ENCODE measurements around the gene TMC5. TPM values are rescaled to one million over a fixed set of nuclear protein-coding genes. Genes with fewer than 3 reads are reported as not detected.

The TMC5 gene
- total RNA-seq, 2 donors from 2014 or later: 0.16 TPM; not detected in 1

DNA sequence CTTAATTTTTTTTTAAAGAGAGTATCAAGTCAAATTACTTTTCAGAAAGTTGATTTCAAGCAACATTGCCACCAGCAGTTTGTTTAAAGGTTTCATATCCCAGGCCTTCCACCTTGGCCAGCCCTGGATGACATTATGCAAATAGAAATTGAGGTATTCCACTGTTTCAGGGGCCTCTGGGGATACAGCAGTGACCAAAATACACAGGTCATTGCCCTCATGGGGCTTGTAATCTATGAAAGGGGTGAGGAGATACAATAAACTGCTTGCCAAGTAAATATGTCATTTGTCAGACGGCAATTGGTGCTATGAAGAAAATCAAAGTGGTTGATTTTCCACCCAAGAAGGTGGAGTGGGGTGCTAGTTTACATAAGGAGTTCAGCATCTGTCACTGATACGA lies 37.8 kb upstream of the TMC5 start:
- Histone ChIP-seq H3K9me3 (no peaks in the 10 kb centered on the region), H3K4me3 (no peak overlapping the region), H3K36me3 (no peaks in the 10 kb centered on the region), H3K27ac (no peak overlapping the region), H3K4me1 (no peaks in the 10 kb centered on the region), H3K27me3 (no peaks in the 10 kb centered on the region)
- TF ChIP-seq, protein P1, sequence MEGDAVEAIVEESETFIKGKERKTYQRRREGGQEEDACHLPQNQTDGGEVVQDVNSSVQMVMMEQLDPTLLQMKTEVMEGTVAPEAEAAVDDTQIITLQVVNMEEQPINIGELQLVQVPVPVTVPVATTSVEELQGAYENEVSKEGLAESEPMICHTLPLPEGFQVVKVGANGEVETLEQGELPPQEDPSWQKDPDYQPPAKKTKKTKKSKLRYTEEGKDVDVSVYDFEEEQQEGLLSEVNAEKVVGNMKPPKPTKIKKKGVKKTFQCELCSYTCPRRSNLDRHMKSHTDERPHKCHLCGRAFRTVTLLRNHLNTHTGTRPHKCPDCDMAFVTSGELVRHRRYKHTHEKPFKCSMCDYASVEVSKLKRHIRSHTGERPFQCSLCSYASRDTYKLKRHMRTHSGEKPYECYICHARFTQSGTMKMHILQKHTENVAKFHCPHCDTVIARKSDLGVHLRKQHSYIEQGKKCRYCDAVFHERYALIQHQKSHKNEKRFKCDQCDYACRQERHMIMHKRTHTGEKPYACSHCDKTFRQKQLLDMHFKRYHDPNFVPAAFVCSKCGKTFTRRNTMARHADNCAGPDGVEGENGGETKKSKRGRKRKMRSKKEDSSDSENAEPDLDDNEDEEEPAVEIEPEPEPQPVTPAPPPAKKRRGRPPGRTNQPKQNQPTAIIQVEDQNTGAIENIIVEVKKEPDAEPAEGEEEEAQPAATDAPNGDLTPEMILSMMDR (IDR thresholded peaks at IDR 0.05): no peak
- no peak for DNase-seq (ENCODE audit: low spot score)

DNA sequence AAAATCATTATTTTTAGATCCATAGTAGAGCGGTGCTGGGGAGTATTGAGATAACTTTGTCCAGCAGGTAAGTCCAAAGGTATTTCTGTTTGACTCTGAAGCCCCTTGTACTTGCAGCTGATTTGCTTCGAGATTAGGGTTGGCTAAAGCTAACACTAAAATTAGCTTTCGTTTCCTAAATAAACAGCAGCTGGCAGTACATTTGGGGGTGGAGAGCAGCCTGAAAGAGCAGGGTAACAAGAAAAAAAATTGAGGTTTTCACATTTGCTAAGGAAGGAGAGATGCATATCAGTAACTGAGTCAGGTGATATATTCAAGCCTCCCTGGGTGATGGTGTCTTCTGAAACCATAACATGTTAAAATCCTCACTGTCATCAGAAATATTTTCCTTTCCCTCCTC lies 37.4 kb upstream of the TMC5 start:
- TF ChIP-seq, protein P1 (IDR thresholded peaks at IDR 0.05): no peak
- no peaks in the 10 kb centered on the region for H3K27me3 ChIP-seq

DNA sequence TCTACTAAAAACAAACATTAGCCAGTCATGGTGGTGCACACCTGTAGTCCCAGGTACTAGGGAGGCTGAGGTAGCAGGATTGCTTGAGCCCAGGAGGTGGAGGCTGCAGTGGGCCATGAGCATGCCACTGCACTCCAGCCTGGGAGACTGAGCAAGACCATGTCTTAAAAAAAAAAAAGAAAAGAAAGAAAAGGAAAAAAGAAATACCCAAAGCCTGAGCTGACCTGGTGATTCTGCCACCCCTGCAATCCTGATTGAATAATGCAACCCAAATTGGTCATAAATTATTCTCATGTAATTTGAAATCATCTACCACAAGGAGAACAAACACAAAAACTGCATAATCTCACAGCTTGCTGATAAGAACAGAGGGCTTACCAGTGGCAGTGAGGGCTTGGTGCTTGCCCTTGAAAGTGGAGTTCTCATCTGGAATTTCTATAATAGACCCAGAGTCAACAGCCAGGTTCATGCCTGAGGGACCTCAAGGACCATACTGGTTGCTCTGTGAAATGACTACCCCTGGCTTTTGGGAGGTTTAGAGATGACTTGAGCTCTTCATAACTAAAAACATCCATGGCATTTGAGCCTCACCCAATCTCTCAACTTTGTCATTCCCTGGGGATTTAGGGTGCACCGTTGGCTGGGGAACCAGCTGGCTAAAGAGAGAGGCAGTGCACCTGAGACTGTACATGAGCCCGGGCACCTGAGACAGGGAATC lies 35.4 kb upstream of the TMC5 start:
- no peaks in the 10 kb centered on the region for H3K9me3 ChIP-seq
- H3K4me3 ChIP-seq: no peak overlapping the region
- no peaks in the 10 kb centered on the region for H3K27me3 ChIP-seq

More for the DNA sequence above, 37.4 kb upstream of the TMC5 start:
- Histone ChIP-seq H3K9me3 (no peaks in the 10 kb centered on the region), H3K4me3 (no peak overlapping the region), H3K36me3 (no peaks in the 10 kb centered on the region), H3K27ac (no peak overlapping the region), H3K4me1 (no peaks in the 10 kb centered on the region)
- DNase-seq (ENCODE audit: low spot score): no peak

DNA sequence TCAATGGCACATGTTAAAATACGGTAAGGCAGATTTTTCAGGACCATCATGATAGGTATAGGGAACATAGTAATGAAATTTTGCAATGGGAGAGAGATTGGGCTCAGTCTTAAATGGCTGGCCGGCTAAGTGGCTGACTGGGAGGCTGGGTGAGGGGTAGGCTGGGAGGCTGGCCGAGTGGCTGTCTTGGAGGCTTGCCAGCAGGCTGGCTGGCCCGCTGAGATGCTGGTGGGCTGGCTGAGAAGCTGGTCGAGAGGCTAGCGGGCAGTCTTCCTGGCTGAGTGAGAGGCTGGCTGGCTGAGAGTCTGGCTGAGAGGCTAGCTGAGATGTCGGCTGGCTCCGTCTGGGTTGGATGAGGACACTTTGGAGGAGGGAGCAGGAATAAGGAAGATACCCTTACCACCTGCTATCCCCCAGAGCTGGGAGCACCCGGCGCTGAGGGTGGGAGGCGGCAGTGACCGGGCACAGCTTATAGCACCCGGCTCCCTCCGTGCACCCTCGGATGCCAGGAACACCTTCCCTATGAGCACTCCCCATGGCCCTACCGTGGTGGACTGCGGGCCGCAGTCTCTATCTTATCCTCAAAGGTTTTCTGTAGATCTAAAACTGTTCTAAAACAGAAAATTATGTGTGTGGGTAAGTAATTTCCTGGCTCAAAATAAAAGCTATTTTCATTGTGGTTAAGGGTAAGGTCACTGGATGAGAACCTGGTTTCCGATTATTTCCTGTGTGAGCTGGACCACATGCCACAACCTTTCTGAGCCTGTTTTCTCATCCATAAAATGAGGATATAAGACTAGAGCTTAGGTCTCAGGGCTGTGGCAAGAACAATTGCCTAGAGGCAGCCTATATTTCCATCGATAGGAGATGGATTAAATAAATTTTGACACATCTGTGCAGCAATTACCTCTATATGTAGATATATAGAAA lies 34.5 kb upstream of the TMC5 start:
- no peak overlapping the region for H3K4me3 ChIP-seq
- H3K36me3 ChIP-seq: no peaks in the 10 kb centered on the region
- H3K27ac ChIP-seq: no peak overlapping the region
- H3K27me3 ChIP-seq: no peaks in the 10 kb centered on the region
- TF ChIP-seq, protein P1 (IDR thresholded peaks at IDR 0.05): no peak
- H3K9me3 ChIP-seq: no peaks in the 10 kb centered on the region
- H3K4me1 ChIP-seq: no peaks in the 10 kb centered on the region
- DNase-seq (ENCODE audit: low spot score): no peak

More for the DNA sequence above, 35.4 kb upstream of the TMC5 start:
- Histone ChIP-seq H3K27ac (no peak overlapping the region), H3K4me1 (no peaks in the 10 kb centered on the region), H3K36me3 (no peaks in the 10 kb centered on the region)
- DNase-seq (ENCODE audit: low spot score): no peak
- TF ChIP-seq, protein P1 (IDR thresholded peaks at IDR 0.05): no peak

DNA sequence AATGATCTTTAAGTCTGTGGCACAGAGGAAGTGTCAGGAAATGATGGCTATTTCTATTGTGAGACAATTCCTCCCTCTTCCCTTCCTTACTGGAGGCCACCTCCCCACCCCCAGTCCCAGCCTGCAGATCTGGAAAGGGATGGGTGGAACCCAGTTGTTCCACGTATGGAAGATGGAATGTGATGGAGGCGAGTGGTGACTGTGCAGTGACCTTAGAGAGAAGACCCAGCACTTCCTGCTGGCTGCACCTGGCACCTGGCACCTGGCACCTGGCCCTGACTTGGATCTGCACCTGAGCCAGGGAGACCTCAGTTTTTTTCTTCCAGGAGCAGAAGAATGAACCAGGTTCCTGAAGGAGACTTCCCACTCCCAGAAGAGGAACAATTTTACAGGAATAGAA lies 33.0 kb upstream of the TMC5 start:
- Histone ChIP-seq H3K9me3 (no peaks in the 10 kb centered on the region), H3K36me3 (no peaks in the 10 kb centered on the region), H3K4me1 (no peaks in the 10 kb centered on the region), H3K27ac (no peak overlapping the region), H3K4me3 (no peak overlapping the region), H3K27me3 (no peaks in the 10 kb centered on the region)
- TF ChIP-seq, protein P1 (IDR thresholded peaks at IDR 0.05): no peak
- no peak for DNase-seq (ENCODE audit: low spot score)

Data from right atrium auricular region (tissue), 2 donors.